Right lobe of liver (tissue), 6 donors: ENCODE results near the gene ERC1. TPM values are rescaled to one million over a fixed set of nuclear protein-coding genes. Genes with fewer than 3 reads are reported as not detected.

Experiments used
- ATAC-seq, 4 donors: fragments of 200-7000 bp; cut with Tn5 transposase; one replicate each; pipeline ENCODE4 v1.9.1; 2020; ENCODE audit warnings: mild to moderate bottlenecking in 4 of 4, moderate library complexity in 4 of 4
- DNase-seq, 3 donors: peaks; one replicate each; pipeline ENCODE4 v3.0.0-alpha.2; 2020
- H3K27ac ChIP-seq, 3 donors: fragments of 200-600 bp; one replicate each; pipeline ENCODE4 v1.8.0; 2022
- H3K27me3 ChIP-seq, 2 donors: fragments of 200-600 bp; one replicate each; pipeline ENCODE4 v1.8.0; 2022
- H3K36me3 ChIP-seq, 4 donors: fragments of 200-600 bp; sonication (generic) in 1 of 4; one replicate each; pipeline versions ENCODE4 v1.5.1 to v1.8.0; 2017 to 2022; ENCODE audit warnings: control low read depth in 1 of 4
- H3K4me1 ChIP-seq, 4 donors: fragments of 200-600 bp; sonication (generic) in 1 of 4; one replicate each; pipeline versions ENCODE4 v1.5.1 to v1.8.0; 2017 to 2022; ENCODE audit warnings: control low read depth in 1 of 4
- H3K4me3 ChIP-seq, 3 donors: fragments of 200-600 bp; one replicate each; pipeline ENCODE4 v1.8.0; 2022
- H3K9me3 ChIP-seq, 4 donors: fragments of 200-600 bp; sonication (generic) in 1 of 4; one replicate each; pipeline versions ENCODE4 v1.5.1 to v1.8.0; 2017 to 2022; ENCODE audit warnings: control low read depth in 1 of 4
- POLR2A ChIP-seq: fragments of 450-650 bp; IDR thresholded peaks from one replicate; pipeline ENCODE4 v1.6.1; 2017; ENCODE audit warnings: antibody characterized with exemption, mild to moderate bottlenecking
- WGBS: methylation state at CpG from one replicate; pipeline ENCODE4 v1.1.6; 2018; ENCODE audit warnings: low coverage, low lambda C conversion rate; ENCODE audit not compliant: insufficient coverage; ENCODE audit errors: missing lambda C conversion rate; 5-methylcytosine and 5-hydroxymethylcytosine counted together
- intact Hi-C, 2 donors: fragments of 100-400 bp; cut with DNase I; formaldehyde crosslinking; loops; one replicate each; pipeline versions ENCODE4 v1.11.2 to v1.14.1; 2022
- total RNA-seq, 6 experiments: library from RNA; depleted of rRNA in 2 of 6; stranded (reverse); fragments of >200 nt in 2 of 6; fragmentation: NEBNext Ultra II Directional in 3 of 6; extraction: Animal tissue kit (Norgen Biotek cat#: 25700) in 3 of 6; gene quantifications; one replicate each; pipeline versions ENCODE4 v1.1.0 to v1.2.4, GENCODE V29; 2016 to 2023
- TF ChIP-seq, protein P1 (sequence below), 4 donors: fragments of 200-600 bp in 3 of 4; fragments of 450-650 bp in 1 of 4; IDR thresholded peaks; one replicate each; pipeline versions ENCODE4 v1.5.1 to v1.8.0; 2016 to 2022; ENCODE audit warnings: antibody characterized with exemption in 4 of 4, mild to moderate bottlenecking in 2 of 4
- donor health status: DM: no; HTN: yes; CAD: no.
- donor health status: DM: no; HTN: no; CAD: no.
- donor health status: DM: no; HTN: no; CAD: no.
- donor health status: DM: no; HTN: yes; CAD: no.
- donor health status: DM: no; HTN: yes; CAD: no.

The ERC1 gene
- total RNA-seq, 6 experiments from 2014 or later = 24.8 to 30.8 (median 28.6) TPM

- Histone ChIP-seq H3K4me1 (peaks cover 0 to 3% (median 0%) of the 10 kb centered on the region in 4 donors), H3K4me3 (no peak overlapping the region), H3K36me3 (no peaks in the 10 kb centered on the region), H3K27ac (no peak overlapping the region), H3K27me3 (no peaks in the 10 kb centered on the region), H3K9me3 (no peaks in the 10 kb centered on the region)
- WGBS = 85% methylated on average over 2 of the region's 2 CpGs
- TF ChIP-seq, protein P1, sequence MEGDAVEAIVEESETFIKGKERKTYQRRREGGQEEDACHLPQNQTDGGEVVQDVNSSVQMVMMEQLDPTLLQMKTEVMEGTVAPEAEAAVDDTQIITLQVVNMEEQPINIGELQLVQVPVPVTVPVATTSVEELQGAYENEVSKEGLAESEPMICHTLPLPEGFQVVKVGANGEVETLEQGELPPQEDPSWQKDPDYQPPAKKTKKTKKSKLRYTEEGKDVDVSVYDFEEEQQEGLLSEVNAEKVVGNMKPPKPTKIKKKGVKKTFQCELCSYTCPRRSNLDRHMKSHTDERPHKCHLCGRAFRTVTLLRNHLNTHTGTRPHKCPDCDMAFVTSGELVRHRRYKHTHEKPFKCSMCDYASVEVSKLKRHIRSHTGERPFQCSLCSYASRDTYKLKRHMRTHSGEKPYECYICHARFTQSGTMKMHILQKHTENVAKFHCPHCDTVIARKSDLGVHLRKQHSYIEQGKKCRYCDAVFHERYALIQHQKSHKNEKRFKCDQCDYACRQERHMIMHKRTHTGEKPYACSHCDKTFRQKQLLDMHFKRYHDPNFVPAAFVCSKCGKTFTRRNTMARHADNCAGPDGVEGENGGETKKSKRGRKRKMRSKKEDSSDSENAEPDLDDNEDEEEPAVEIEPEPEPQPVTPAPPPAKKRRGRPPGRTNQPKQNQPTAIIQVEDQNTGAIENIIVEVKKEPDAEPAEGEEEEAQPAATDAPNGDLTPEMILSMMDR (IDR thresholded peaks at IDR 0.05) = no peak
- no peak for TF ChIP-seq POLR2A
- no peak for ATAC-seq
- DNase-seq = no peak
- intact Hi-C loops = no loop called here
These were observed 16.3 kb downstream of the ERC1 start for GRCh38 chr12:1007276-1007675.

DNA sequence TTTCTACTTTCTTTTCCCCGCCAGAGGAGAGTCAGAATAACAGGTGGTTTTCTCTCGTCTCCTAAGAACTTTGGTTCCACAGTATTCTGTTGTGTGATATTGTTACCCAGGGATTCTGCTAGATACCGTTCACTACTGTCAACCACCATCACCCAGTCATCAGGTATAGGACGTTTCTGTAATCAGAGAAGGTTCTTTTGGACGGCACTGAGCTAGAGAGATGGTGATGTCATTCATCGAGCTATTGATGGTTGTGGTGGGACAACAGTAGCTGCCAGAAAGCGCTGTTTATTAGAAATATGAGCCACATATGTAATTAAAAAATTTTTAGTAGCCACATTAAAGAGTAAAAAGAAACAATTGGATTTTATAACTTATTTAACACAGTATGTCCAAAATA is 17.0 kb downstream of the ERC1 start:
- intact Hi-C loops = no loop called here
- TF ChIP-seq POLR2A = no peak
- TF ChIP-seq, protein P1 (IDR thresholded peaks at IDR 0.05) = no peak
- H3K4me3 ChIP-seq = no peak overlapping the region
- peaks cover 0 to 3% (median 0%) of the 10 kb centered on the region in 4 donors for H3K4me1 ChIP-seq
- 93% methylated on average over 7 of the region's 7 CpGs for WGBS
- H3K9me3 ChIP-seq = no peaks in the 10 kb centered on the region
- no peak for ATAC-seq
- no peak overlapping the region for H3K27ac ChIP-seq
- H3K27me3 ChIP-seq = no peaks in the 10 kb centered on the region
- no peak for DNase-seq
- H3K36me3 ChIP-seq = no peaks in the 10 kb centered on the region

DNA sequence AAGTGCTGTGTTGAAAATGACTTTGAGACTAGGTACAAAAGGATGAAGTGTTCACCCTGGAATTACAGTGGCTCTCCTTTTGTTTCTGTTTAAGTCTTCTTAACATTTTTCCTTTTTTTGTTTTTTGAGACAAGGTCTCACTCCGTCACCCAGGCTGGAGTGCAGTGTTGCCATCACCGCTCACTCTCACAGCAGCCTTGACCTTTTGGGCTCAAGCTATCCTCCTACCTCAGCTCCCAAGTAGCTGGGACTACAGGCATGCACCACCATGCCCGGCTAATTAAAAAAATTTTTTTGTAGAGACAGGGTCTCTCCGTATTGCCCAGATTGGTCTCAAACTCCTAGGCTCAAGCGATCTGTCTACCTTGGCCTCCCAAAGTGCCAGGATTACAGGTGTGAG is 20.1 kb downstream of the ERC1 start:
- Histone ChIP-seq H3K27me3 (no peaks in the 10 kb centered on the region), H3K4me3 (no peak overlapping the region), H3K36me3 (no peaks in the 10 kb centered on the region), H3K4me1 (no peaks in the 10 kb centered on the region), H3K9me3 (no peaks in the 10 kb centered on the region), H3K27ac (no peak overlapping the region)
- ATAC-seq (no peak), DNase-seq (no peak)
- intact Hi-C loops = no loop called here
- TF ChIP-seq POLR2A = no peak
- TF ChIP-seq, protein P1 (IDR thresholded peaks at IDR 0.05) = no peak
- WGBS = 93% methylated on average over 2 of the region's 5 CpGs

GRCh38 chr12:1013618-1014489 is 22.8 kb downstream of the ERC1 start:
- WGBS = 79% methylated on average over 9 of the region's 10 CpGs
- intact Hi-C loops = no loop called here
- peak in 1 of 4 donors; percentile 26 for ATAC-seq

More at GRCh38 chr12:1013618-1014489, 22.8 kb downstream of the ERC1 start:
- no peak for DNase-seq
- Histone ChIP-seq H3K9me3 (no peaks in the 10 kb centered on the region), H3K4me3 (no peak overlapping the region), H3K36me3 (no peaks in the 10 kb centered on the region), H3K27me3 (no peaks in the 10 kb centered on the region), H3K4me1 (no peaks in the 10 kb centered on the region), H3K27ac (no peak overlapping the region)
- TF ChIP-seq, protein P1 (IDR thresholded peaks at IDR 0.05) = no peak
- no peak for TF ChIP-seq POLR2A
